Nephron (organoid): ENCODE data around the gene CACNA2D3.
A peak's percentile ranks its signal among the peaks of the same experiment; 100 is the strongest.

ENCODE experiments used
- H3K27ac Mint-ChIP-seq, 3 experiments: 2 replicates each; pipeline ENCODE4 v1.8.0; 2020; ENCODE audit warnings: mixed read lengths in 3 of 3, mild to moderate bottlenecking in 2 of 3, moderate library complexity in 1 of 3
- H3K27me3 Mint-ChIP-seq: 2 replicates; pipeline ENCODE4 v1.8.0; 2021; ENCODE audit warnings: low read depth, mild to moderate bottlenecking, moderate library complexity, mixed read lengths
- H3K36me3 Mint-ChIP-seq: 2 replicates; pipeline ENCODE4 v1.8.0; 2020; ENCODE audit warnings: low read depth, mixed read lengths
- H3K4me1 Mint-ChIP-seq: 2 replicates; pipeline ENCODE4 v1.8.0; 2020; ENCODE audit warnings: mixed read lengths
- H3K4me3 Mint-ChIP-seq, 3 experiments: 2 replicates each; pipeline ENCODE4 v1.8.0; 2020; ENCODE audit warnings: mild to moderate bottlenecking in 3 of 3, mixed read lengths in 3 of 3, moderate library complexity in 2 of 3
- H3K9me3 Mint-ChIP-seq: 2 replicates; pipeline ENCODE4 v1.8.0; 2020; ENCODE audit warnings: mixed read lengths
- CTCF ChIP-seq, 3 experiments: fragments of 200-600 bp; sonication (generic); IDR thresholded peaks; one replicate each; pipeline ENCODE4 v1.5.0; 2021; ENCODE audit warnings: antibody characterized with exemption in 3 of 3; ENCODE audit not compliant: unreplicated experiment in 3 of 3

Gene CACNA2D3

GRCh38 chr3:54144284-54144683, 21.9 kb downstream of the CACNA2D3 start:
- Mint-ChIP-seq H3K27me3 (peaks cover 58% of the 10 kb centered on the region), H3K4me3 (no peak overlapping the region), H3K36me3 (no peaks in the 10 kb centered on the region), H3K9me3 (no peaks in the 10 kb centered on the region), H3K4me1 (no peaks in the 10 kb centered on the region), H3K27ac (no peak overlapping the region)
- no peak for TF ChIP-seq CTCF (IDR thresholded peaks at IDR 0.05; ENCODE audit: unreplicated experiment in 3 of 3)

GRCh38 chr3:54146506-54147239, 24.3 kb downstream of the CACNA2D3 start:
- no peak overlapping the region for H3K27ac Mint-ChIP-seq
- peaks cover 43% of the 10 kb centered on the region for H3K27me3 Mint-ChIP-seq
- no peaks in the 10 kb centered on the region for H3K36me3 Mint-ChIP-seq
- no peaks in the 10 kb centered on the region for H3K9me3 Mint-ChIP-seq
- H3K4me1 Mint-ChIP-seq: no peaks in the 10 kb centered on the region
- no peak overlapping the region for H3K4me3 Mint-ChIP-seq
- TF ChIP-seq CTCF (IDR thresholded peaks at IDR 0.05; ENCODE audit: unreplicated experiment in 3 of 3): peak; percentile 74 to 75 (median 75)

- H3K4me1 Mint-ChIP-seq: no peaks in the 10 kb centered on the region
- TF ChIP-seq CTCF (IDR thresholded peaks at IDR 0.05; ENCODE audit: unreplicated experiment in 3 of 3): no peak
- H3K9me3 Mint-ChIP-seq: no peaks in the 10 kb centered on the region
- no peak overlapping the region for H3K27ac Mint-ChIP-seq
- no peaks in the 10 kb centered on the region for H3K36me3 Mint-ChIP-seq
- H3K4me3 Mint-ChIP-seq: no peak overlapping the region
- peaks cover 14% of the 10 kb centered on the region for H3K27me3 Mint-ChIP-seq
These were observed 28.6 kb downstream of the CACNA2D3 start for GRCh38 chr3:54150864-54151467.

GRCh38 chr3:54153477-54153876, 31.1 kb downstream of the CACNA2D3 start:
- no peak for TF ChIP-seq CTCF (IDR thresholded peaks at IDR 0.05; ENCODE audit: unreplicated experiment in 3 of 3)
- H3K27me3 Mint-ChIP-seq: peaks cover 5% of the 10 kb centered on the region
- no peaks in the 10 kb centered on the region for H3K4me1 Mint-ChIP-seq
- no peaks in the 10 kb centered on the region for H3K36me3 Mint-ChIP-seq
- no peak overlapping the region for H3K27ac Mint-ChIP-seq
- no peaks in the 10 kb centered on the region for H3K9me3 Mint-ChIP-seq
- H3K4me3 Mint-ChIP-seq: no peak overlapping the region

- Mint-ChIP-seq H3K9me3 (no peaks in the 10 kb centered on the region), H3K36me3 (no peaks in the 10 kb centered on the region), H3K4me3 (no peak overlapping the region), H3K4me1 (no peaks in the 10 kb centered on the region), H3K27me3 (peaks cover 12% of the 10 kb centered on the region), H3K27ac (no peak overlapping the region)
- no peak for TF ChIP-seq CTCF (IDR thresholded peaks at IDR 0.05; ENCODE audit: unreplicated experiment in 3 of 3)
These were observed 35.5 kb downstream of the CACNA2D3 start for GRCh38 chr3:54157860-54158259.

GRCh38 chr3:54159917-54160316, 37.6 kb downstream of the CACNA2D3 start:
- TF ChIP-seq CTCF (IDR thresholded peaks at IDR 0.05; ENCODE audit: unreplicated experiment in 3 of 3): no peak
- H3K4me1 Mint-ChIP-seq: no peaks in the 10 kb centered on the region
- no peaks in the 10 kb centered on the region for H3K36me3 Mint-ChIP-seq
- no peak overlapping the region for H3K4me3 Mint-ChIP-seq
- no peaks in the 10 kb centered on the region for H3K9me3 Mint-ChIP-seq
- peaks cover 12% of the 10 kb centered on the region for H3K27me3 Mint-ChIP-seq
- H3K27ac Mint-ChIP-seq: no peak overlapping the region
